Urinary bladder (tissue), 4 donors: ENCODE results near the gene ABCC1. TPM values are rescaled to one million over a fixed set of nuclear protein-coding genes. Genes with fewer than 3 reads are reported as not detected.

ENCODE experiments used
- DNase-seq: peaks from one replicate; pipeline ENCODE4 v3.0.0-alpha.2; 2015; ENCODE audit errors: extremely low spot score
- H3K27ac ChIP-seq: one replicate; pipeline ENCODE4 v1.5.1; 2013; ENCODE audit warnings: low read depth, mild to moderate bottlenecking, moderate library complexity
- H3K36me3 ChIP-seq: one replicate; pipeline ENCODE4 v1.6.1; 2013; ENCODE audit warnings: mild to moderate bottlenecking, moderate library complexity; ENCODE audit not compliant: insufficient read depth
- H3K4me1 ChIP-seq: one replicate; pipeline ENCODE4 v1.6.1; 2013; ENCODE audit warnings: mild to moderate bottlenecking, moderate library complexity; ENCODE audit not compliant: insufficient read depth
- H3K4me3 ChIP-seq: one replicate; pipeline ENCODE4 v1.5.1; 2013; ENCODE audit warnings: low read depth, low read length
- WGBS: extraction: QIAGEN DNeasy Blood & Tissue Kit; methylation state at CpG from one replicate; pipeline ENCODE4 v1.1.7; 2013; 5-methylcytosine and 5-hydroxymethylcytosine counted together
- polyA plus RNA-seq: library from polyadenylated mRNA; stranded (reverse); fragments of 200-250 nt; gene quantifications from one replicate; pipeline ENCODE4 v1.2.3, GENCODE V29; 2013
- total RNA-seq: library from RNA; depleted of rRNA; stranded (reverse); fragments of >200 nt; gene quantifications from one replicate; pipeline ENCODE4 v1.2.3, GENCODE V29; 2014
- donor health status: healthy with polysubstance abuse.
- donor health status: healthy.

The ABCC1 gene
- total and polyA plus RNA-seq, 2 donors = 13.8 to 21.7 TPM

DNA sequence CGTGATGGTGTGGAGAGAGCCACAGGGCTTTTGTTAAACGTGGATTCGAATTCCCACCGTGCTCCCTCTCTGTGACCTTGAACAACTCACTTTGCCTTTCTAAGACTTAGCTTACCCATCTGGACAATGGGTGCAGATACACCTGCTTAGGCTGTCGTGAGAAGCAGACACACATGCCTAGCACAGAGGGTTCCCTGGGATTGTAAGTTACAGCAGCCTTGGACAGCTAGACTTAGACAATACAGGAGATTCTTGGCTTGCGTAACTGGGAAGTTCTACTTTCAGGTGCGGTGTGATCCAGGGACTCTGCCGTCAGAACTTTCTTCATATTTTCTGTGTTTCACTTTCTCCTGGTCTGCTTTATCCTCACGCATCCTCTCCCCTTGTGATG is 127.0 kb downstream of the ABCC1 start:
- Histone ChIP-seq H3K27ac (no peak overlapping the region), H3K4me1 (no peaks in the 10 kb centered on the region)
- WGBS = 92% methylated on average over 9 of the region's 9 CpGs

DNA sequence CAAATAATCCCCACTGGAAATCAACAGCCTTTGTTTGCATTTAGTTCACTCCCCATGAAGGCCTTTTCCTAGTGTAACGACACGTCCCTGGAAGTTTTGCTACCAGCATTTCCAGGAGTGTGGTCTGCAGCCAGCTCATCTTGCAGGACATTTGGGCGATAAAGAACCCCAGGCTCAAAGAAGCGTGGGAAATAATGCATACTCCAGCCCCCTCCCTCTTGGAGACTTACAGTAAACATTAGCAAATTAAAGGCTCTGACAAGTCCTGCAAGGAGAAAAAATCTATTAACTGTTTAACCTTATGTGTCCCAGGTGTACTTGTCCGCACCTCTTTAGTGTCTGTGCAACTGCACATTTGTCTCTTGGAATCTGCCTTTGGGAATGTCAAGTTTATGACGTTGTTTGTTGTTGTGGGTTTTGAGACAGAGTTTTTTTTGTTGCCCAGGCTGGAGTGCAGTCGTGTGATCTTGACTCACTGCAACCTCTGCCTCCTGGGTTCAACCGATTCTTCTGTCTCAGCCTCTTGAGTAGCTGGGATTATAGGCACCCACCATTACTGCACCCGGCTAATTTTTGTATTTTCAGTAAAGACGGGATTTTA is 131.1 kb downstream of the ABCC1 start:
- WGBS = 74% methylated on average over 10 of the region's 10 CpGs
- DNase-seq = no peak
- no peak overlapping the region for H3K27ac ChIP-seq
- H3K4me1 ChIP-seq = no peaks in the 10 kb centered on the region
- no peaks in the 10 kb centered on the region for H3K36me3 ChIP-seq
- no peak overlapping the region for H3K4me3 ChIP-seq

More for the DNA sequence above, 127.0 kb downstream of the ABCC1 start:
- DNase-seq = no peak
- Histone ChIP-seq H3K36me3 (peaks cover 3% of the 10 kb centered on the region), H3K4me3 (no peak overlapping the region)

DNA sequence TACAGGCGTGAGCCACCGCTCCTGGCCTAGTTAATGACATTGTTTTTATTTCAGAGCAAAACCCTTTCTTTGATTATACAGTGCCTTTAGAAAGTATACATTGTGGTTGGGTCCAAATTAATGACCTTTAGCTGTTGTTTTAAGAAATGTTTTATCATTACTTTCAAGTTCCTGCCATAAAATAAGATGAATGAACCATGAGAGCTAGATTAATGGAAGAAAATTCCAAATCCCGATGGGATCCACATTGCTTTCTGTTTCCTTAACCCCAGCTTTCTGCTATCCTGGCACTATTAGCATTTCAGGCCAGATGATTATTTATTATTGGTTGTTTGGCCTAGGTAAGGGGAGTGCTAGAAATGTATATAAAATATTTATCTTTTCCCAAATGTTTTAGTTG is 131.7 kb downstream of the ABCC1 start:
- Histone ChIP-seq H3K4me1 (no peaks in the 10 kb centered on the region), H3K4me3 (no peak overlapping the region), H3K36me3 (no peaks in the 10 kb centered on the region), H3K27ac (no peak overlapping the region)
- WGBS = 54% methylated on average over 3 of the region's 3 CpGs
- DNase-seq = no peak

DNA sequence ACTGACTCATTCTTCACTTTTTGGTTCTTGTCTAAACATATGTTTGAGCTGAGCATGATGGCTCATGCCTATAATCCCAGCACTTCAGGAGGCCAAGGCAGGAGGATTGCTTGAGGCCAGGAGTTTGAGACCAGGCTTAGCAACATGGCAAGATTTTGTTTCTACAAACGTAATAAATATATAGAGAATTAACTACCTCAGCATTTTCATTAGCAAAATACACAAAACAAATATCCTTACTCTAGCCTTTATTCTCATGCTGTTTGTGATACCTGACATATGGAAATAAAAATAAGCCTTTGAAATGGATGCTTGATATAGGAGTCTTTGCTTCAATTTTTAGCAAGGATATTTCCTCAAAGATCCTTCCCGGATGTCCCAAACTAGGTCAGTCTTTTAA is 132.8 kb downstream of the ABCC1 start:
- 93% methylated on average over 2 of the region's 2 CpGs for WGBS
- Histone ChIP-seq H3K4me3 (no peak overlapping the region), H3K36me3 (no peaks in the 10 kb centered on the region), H3K4me1 (no peaks in the 10 kb centered on the region), H3K27ac (no peak overlapping the region)
- DNase-seq = no peak

DNA sequence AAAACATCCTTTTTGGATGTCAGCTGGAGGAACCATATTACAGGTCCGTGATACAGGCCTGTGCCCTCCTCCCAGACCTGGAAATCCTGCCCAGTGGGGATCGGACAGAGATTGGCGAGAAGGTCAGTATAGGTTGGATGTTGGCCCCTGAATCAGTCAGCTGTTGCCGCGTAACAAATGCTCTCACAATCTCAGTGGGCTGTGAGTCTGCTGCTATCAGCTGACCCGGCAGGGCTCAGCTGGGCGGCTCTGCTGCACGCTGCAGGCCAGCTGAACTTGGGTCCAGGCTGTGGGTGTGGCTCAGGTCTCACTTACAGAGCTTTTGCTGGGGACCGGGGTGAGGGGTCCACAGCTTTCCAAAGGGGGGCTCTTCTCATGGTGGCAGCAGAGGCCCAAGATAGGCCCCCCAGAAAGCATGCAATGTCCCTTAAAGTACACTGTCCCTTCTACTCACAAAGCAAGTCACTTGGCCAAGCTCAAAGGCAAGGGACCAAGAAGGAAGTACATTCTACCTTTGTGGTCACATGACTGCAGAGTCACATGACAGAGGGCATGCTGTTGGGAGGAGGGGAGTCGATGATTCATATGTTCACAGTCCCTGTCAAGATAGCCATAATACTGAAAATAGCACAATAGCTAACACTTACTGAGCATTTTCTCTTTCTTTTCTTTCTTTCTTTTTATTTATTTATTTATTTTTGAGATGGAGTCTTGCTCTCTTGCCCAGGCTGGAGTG is 134.2 kb downstream of the ABCC1 start:
- 96% methylated on average over 10 of the region's 10 CpGs for WGBS
- H3K36me3 ChIP-seq = no peaks in the 10 kb centered on the region
- H3K4me1 ChIP-seq = no peaks in the 10 kb centered on the region
- no peak for DNase-seq
- H3K4me3 ChIP-seq = no peak overlapping the region
- no peak overlapping the region for H3K27ac ChIP-seq

DNA sequence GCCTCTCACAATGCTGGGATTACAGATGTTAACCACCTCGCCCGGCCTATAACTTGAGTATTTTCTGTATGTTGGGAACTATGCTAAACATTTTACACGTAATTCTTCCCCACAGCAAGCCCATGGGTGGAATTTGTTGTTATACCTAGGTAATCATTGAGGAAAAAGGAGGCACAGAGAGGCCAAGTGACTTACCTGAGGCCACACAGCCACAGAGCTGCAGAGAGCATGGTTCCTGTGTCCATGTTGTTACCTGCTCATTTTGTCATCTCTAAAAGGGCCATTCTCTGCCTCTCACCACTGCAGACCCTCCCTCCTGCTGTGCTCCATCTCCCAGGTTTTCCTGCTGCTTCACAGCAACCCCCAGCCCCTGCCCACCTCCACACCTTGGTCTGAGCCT is 135.5 kb downstream of the ABCC1 start:
- Histone ChIP-seq H3K36me3 (no peaks in the 10 kb centered on the region), H3K4me3 (no peak overlapping the region), H3K27ac (no peak overlapping the region), H3K4me1 (no peaks in the 10 kb centered on the region)
- DNase-seq = no peak
- 95% methylated on average over 3 of the region's 3 CpGs for WGBS

DNA sequence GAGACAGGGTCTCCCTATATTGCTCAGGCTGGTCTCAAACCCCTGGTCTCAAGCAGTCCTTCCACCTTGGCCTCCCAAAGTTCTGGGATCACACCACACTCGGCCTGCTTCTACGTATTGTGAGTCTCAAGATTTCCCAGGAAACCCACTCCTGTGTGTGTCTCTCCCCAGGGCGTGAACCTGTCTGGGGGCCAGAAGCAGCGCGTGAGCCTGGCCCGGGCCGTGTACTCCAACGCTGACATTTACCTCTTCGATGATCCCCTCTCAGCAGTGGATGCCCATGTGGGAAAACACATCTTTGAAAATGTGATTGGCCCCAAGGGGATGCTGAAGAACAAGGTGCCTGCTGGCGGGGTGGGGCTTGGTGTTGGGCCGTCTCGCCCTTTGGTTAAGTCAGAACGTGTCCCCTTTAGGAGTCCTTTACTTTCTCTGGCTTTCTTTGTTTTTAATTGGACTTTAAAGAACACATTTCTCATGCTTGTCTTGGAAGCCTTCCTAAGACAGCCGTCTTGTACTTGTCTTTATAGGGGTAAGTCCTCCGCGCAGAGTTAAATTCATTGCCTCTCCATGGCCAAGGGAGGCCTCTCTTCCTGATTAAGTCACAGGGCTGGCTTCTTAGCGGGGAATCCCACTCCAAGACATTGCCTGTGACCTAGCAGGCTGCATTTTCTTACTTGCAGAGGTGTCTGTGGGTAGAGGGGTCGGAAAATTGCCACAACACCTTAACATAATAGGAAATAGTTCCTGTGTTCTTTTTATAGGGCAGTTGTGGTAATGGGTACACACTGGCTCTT is 137.4 kb downstream of the ABCC1 start:
- Histone ChIP-seq H3K4me3 (no peak overlapping the region), H3K36me3 (no peaks in the 10 kb centered on the region), H3K4me1 (no peaks in the 10 kb centered on the region), H3K27ac (no peak overlapping the region)
- no peak for DNase-seq
- 65% methylated on average over 18 of the region's 18 CpGs for WGBS

DNA sequence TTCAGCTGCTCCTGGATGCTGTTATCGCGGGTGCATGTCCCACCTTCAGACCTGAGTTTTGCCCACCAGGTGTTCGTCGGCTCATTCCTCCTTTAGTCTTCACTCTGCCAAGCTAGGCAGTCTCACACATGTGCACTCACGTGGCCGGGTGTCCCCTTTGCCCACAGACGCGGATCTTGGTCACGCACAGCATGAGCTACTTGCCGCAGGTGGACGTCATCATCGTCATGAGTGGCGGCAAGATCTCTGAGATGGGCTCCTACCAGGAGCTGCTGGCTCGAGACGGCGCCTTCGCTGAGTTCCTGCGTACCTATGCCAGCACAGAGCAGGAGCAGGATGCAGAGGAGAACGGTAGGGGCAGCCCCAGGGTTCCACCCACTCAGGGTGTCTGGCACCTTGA is 140.8 kb downstream of the ABCC1 start:
- Histone ChIP-seq H3K36me3 (no peaks in the 10 kb centered on the region), H3K4me1 (no peaks in the 10 kb centered on the region), H3K4me3 (no peak overlapping the region), H3K27ac (no peak overlapping the region)
- WGBS = 93% methylated on average over 19 of the region's 19 CpGs
- DNase-seq = no peak

DNA sequence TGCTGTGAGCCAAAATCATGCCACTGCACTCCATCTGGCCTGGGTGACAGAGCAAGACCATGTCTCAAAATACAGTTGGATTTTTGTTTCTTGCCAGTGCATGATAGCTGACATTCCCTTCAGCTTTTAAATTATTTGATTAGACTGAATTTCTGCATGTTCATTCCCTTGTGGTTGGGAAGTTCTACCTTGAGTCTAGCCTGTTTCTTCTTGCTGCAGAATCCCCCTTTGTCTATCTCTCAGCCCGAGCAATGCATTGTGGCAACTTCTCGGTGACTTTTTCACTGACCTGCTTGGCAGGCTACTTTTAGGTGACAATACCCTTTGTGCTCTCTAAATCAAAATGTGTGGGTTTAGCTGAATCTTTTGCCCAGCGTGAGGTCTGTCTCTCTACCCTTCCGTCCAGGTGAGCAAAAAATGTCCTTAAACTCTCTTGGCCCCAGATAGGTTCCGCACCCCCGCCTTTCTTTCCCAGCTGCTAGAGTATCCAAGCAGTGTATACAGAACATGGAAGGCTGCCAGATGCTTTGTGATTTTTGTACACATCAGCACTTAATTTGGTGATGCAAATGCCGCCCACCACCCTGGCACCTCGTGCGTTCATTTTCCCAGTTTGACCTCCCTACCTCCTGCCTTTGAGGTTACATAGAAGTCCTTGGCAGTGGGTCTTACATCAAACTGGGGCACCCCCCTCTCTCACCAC is 143.7 kb downstream of the ABCC1 start:
- WGBS = 43% methylated on average over 9 of the region's 9 CpGs
- no peak overlapping the region for H3K27ac ChIP-seq
- no peak overlapping the region for H3K4me3 ChIP-seq
- H3K4me1 ChIP-seq = no peaks in the 10 kb centered on the region
- no peak for DNase-seq
- H3K36me3 ChIP-seq = no peaks in the 10 kb centered on the region

DNA sequence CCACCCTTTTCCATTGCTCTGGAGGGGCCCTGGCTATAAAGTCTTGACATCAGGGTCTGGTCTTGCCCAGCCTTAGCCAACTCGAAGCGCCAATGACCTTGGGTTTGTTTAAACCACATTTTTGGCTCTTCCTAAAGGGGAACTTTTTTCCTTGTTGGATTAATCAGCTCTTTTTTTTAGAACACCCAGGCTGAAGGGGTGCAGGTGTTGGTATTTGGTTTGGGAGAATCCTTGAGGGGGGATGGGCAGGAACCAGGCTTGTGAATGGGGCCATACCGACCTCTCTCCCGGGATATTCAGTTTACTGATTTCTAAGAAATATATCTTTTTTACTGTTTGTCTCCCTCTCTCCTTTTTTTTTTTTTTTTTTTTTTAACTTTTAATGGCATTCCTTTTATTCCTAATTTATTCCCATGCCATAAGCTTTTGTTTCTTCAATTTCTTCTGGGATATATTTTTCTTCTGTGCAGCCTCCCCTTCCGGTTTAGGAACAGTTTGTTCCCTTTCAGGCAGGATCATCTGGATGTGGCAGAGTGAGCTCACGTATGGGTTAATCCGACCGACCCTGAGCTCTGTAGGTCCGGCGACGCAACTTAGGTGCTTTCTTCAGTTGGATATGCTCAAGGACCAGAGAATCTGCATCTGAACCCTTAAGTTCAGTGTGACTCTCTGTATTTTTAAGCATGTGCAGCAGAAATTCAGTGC is 144.4 kb downstream of the ABCC1 start:
- no peak overlapping the region for H3K27ac ChIP-seq
- no peaks in the 10 kb centered on the region for H3K36me3 ChIP-seq
- no peaks in the 10 kb centered on the region for H3K4me1 ChIP-seq
- 53% methylated on average over 11 of the region's 11 CpGs for WGBS
- DNase-seq = no peak
- H3K4me3 ChIP-seq = no peak overlapping the region

DNA sequence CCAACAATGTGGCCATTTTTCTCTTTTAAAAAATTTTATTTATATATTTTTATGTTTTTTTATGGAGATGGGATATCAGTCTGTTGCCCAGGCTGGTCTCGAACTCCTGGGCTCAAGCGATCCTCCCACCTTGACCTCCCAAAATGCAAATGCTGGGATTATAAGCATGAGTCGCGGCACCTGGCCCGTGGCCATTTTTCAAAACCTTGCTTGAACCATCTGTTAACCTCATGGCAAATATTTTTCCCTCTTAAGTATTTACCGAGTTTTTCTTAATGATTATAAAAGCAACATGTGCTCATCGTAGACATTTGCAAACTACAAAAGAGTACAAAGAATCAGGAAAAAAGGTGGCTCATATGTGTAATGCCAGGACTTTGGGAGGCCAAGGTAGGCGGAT is 146.2 kb downstream of the ABCC1 start:
- 62% methylated on average over 8 of the region's 8 CpGs for WGBS
- H3K4me1 ChIP-seq = no peaks in the 10 kb centered on the region

DNA sequence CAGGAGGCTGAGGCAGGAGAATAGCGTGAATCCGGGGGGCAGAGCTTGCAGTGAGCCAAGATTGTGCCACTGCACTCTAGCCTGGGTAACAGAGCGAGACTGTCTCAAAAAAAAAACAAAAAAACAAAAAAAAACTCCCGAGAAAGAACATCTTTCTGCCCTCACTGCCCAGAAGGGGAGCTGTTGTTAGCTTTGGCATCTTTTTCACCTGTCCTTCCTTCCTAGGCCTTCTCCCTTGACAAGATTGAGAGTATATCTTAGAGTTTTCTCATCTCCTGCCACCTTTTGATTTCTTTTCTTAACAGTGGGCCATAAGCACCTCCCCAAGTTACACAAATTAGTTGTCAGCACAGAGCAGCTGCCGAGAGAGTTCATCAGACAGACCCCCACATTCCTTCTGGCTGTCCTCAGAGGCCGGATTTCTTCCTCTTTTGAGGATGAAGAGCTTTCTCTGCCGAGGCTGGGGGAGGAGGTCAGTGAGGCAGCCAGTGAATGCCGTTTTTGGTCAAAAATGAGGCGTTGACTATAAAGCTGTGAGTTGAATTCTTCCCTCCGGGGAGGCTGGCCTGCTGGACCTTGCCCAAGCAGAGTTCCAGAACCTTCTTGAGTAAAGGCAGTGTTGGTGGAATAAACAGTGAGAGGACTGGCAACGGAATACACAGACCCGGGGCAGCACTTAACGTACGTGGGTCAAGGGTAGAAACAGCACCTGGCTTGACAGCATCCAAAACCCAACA is 146.9 kb downstream of the ABCC1 start:
- no peaks in the 10 kb centered on the region for H3K4me1 ChIP-seq
- H3K36me3 ChIP-seq = peaks cover 1% of the 10 kb centered on the region
- no peak overlapping the region for H3K4me3 ChIP-seq
- WGBS = 28% methylated on average over 14 of the region's 14 CpGs
- no peak overlapping the region for H3K27ac ChIP-seq
- no peak for DNase-seq

More for the DNA sequence above, 146.2 kb downstream of the ABCC1 start:
- no peak for DNase-seq
- Histone ChIP-seq H3K36me3 (peaks cover 1% of the 10 kb centered on the region), H3K27ac (no peak overlapping the region), H3K4me3 (no peak overlapping the region)

DNA sequence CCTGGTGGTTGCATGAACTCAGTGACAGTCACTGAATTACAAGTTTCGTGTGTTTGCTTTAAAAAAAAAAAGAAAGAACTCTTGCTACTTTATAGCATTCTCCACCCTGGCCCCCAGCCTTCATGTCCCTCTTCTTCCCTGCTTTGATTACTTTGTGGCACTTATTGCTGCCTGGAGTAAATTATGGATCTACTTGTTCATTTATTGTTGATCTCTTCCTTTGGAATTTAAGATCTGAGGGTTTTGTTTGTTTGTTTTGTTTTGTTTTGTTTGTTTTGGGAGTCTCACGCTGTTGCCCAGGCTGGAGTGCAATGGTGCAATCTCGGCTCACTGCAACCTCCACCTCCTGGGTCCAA is 147.4 kb downstream of the ABCC1 start:
- Histone ChIP-seq H3K4me3 (no peak overlapping the region), H3K36me3 (peaks cover 1% of the 10 kb centered on the region), H3K27ac (no peak overlapping the region), H3K4me1 (no peaks in the 10 kb centered on the region)
- no peak for DNase-seq
- WGBS = 52% methylated on average over 3 of the region's 3 CpGs
